Hematopoietic multipotent progenitor cell (in vitro differentiated cells): ENCODE results near the gene SFSWAP. TPM values are rescaled to one million over a fixed set of nuclear protein-coding genes. Genes with fewer than 3 reads are reported as not detected.
"Not testable (repeated sequence)": the region's sequence is repeated elsewhere in the genome, so short reads cannot be mapped to it uniquely, and the experiment has no call there.

Experiments used
- DNase-seq, 3 donors: peaks; one replicate each; pipeline ENCODE4 v3.0.0-alpha.2; 2011 to 2015; ENCODE audit warnings: low read depth in 2 of 3, low spot score in 2 of 3
- total RNA-seq: library from RNA; depleted of rRNA; stranded (reverse); fragments of >200 nt; gene quantifications from one replicate; pipeline ENCODE4 v1.2.3, GENCODE V29; 2012

Gene SFSWAP
- total RNA-seq, 1 donor: 81.1 TPM

DNA sequence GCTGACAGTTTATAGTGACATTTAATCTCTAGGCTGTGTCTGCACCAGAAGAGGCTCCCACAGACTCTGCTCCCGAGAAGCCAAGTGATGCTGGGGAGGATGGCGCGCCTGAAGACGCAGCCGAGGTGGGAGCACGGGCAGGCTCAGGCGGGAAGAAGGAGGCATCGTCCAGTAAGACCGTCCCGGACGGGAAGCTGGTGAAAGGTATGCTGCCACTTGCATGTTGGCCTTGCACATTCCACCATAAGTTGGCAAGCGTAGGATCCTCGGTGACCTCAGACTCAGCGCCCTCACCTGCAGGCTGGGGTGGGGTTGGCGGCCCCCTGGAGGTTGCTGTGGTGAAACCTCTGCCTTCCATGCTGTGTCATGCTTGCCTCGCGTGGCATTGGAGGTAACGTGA is 45.6 kb downstream of the SFSWAP start:
- DNase-seq: no peak

DNA sequence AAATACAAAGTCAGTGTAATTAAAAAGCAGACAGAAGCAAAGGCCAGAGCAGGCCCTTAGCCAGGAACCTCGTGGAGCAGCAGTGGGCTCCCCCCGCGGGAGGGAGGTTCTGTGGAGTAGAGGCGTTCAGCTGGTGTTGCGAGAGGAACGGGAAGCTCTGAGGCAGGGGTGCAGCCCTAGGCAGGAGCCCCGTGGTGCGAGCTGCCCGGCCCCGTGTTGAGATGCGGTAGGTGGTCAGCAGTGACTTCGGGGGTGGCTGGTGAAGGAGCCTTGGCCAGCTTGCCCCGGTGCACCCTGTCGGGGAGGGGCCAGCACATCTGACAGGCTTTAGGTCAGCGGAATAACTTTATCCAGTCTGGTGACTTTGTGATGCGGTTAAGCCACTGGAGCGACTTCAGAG is 46.2 kb downstream of the SFSWAP start:
- DNase-seq: no peak

DNA sequence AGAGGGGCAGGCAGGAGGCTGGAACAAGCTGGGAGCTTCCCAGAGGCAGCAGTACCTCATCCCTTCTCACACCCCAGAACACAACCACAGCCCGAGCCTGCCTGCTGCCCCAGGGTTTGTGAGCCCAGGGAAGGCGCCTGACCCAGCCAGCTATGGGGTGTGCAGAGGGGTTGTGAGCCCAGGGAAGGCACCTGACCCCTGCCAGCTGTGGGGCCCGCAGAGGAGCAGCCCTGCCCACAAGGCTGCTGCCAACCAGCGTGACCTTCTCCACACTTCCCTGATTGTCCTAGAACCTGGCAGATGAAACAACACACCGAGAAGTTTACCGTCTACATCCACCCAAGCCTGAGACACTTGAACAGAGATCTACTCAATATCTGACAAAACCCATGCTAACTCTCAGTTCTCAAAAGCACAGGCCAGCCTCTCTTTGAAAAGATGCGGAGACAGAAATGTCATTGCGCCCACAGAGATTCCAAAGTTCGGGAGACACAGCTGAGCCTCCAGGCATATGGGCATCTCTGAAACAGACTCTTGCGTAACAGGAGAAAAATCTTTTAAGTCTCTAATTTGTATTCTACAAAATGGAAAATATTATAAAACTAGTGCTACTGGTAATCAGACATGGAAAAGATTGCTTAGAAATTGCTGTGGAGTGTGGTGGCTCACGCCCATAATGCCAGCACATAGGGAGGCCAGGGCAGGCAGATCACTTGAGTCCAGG is 47.3 kb downstream of the SFSWAP start:
- DNase-seq: no peak

DNA sequence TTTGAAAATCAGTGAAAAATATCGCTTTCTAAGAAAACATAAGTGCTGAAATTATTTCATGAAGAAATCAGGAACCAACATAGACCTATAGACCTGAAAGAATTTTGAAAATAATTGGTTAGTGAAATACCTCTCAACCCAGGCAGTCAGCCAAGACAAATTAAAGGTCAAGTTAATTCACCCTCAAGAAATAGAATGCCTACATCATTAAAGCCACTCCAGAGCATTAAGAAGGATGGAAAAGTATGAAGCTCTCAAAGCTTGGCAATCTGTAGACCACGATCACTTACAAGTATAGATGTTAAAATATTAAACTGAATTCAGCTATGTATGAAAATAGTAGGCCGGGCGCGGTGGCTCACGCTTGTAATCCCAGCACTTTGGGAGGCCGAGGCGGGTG is 48.3 kb downstream of the SFSWAP start:
- DNase-seq: no peak

DNA sequence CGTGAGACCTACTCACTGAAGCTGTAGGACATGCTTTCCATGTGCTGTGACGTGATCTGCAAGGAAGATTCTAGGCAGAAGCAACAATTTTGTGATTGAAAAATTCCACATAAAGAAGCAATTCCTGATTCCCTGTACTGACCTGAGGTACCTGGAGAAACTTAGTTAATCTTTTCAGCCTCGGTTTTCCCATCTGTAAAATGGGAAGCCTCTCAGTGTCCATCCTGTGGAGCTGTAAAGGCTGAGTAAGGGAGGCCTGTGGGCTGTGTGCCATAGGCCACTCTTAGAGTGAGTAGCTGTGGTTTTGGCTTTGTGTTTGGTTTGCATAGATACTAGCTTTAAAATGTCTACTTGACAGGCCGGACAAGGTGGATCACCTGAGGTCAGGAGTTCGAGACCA is 50.7 kb downstream of the SFSWAP start:
- DNase-seq: no peak

DNA sequence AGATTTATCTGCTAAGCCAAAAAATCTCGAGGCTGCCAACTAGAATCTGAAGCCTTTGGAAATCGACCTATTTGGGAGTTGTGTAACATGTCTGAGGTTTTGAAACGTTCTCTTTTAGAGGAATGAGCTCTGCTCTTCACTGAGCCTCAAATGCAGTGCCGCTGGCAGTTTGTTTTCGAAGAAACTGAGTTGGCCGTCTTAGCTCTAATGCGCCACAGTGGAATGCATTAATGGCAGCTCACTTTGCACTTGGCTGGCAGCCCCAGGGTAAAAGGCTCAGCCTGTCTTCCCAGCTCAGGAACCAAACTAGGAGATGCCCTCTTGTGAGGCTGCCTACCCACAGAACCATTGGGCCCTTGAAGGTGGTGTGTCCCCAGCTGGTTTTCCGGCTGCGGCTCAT is 53.8 kb downstream of the SFSWAP start:
- DNase-seq: no peak

DNA sequence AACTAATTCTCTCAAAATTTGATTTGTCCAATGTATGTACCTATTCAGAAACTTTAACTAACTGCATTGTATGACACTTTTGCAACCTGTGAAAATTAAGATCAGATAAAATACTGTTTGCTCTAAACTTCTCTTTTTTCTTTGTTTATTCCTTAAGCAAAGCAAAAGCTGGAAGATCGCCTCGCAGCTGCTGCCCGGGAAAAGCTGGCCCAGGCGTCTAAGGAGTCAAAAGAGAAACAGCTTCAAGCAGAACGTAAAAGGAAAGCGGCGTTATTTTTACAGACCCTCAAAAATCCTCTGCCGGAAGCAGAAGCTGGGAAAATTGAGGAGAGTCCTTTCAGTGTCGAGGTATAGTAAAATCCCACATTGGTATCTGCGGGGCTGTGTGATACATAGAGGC is 55.1 kb downstream of the SFSWAP start:
- no peak for DNase-seq

DNA sequence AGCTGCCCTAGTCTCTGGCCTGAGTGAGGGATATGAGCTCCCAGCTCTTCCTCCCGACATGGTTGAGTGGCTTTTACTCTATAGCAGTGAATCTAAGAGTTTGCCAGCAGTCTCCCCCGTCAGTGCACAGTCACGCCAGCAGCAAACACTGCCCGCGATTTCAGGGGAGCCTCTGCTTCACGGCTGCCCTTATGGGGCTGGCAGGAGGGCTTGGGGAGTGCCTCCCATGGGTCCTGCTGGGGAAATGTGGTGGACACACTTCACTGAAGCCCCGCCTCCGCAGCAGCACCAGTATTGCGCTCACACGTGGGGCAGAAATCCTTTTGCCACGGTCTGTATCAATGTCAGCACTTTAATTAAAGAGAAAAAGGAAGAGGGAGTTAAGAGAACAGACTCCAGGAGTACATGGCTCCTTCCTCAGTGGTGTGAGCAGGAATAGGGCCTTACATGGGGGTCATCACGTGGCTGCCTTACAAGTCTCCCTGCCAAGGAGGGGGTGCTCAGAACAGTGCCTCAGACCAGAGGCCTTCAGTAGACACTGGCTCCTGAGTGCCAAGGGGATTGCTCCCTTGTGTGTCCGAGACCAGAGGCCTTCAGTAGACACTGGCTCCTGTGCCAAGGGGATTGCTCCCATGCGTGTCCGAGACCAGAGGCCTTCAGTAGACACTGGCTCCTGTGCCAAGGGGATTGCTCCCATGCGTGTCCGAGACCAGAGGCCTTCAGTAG is 55.7 kb downstream of the SFSWAP start:
- no peak for DNase-seq

DNA sequence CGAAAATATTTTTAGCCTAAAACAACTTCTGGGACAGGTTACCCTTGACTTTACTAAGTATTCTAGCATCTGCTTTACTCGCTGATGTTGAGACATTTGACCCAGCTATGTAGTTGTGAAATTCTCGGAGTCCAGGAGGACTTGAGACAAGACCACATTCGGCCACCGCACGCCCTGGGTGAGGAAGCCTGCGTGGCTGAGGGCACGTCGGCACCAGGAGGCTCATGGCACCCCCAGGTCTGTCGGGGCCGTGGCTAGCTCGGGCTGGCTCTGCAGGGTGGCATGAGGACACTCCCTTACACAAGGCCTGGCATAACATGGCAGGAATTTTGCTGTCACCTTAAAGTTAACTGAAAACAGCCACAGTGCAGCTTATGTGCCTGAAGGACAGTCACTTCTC is 59.2 kb downstream of the SFSWAP start:
- DNase-seq: no peak

DNA sequence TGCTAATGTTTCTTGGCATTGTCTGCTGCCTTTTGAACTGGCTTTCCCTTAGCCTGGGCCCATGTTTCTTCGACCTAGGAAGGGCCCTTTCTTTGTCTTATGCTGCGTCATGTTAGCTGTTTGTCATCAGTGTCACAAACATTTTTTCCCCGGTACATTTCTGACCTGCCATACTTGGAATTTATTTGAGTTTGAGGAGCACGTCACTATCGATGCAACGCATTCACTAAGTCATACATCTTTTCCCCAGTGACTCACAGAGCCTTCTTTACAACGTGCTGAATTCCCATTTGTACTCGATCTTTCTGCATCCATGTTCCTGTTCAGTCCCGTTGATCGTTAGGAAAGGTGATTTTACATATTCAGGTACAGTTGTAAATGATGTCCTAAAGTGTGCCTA is 61.1 kb downstream of the SFSWAP start:
- no peak for DNase-seq

DNA sequence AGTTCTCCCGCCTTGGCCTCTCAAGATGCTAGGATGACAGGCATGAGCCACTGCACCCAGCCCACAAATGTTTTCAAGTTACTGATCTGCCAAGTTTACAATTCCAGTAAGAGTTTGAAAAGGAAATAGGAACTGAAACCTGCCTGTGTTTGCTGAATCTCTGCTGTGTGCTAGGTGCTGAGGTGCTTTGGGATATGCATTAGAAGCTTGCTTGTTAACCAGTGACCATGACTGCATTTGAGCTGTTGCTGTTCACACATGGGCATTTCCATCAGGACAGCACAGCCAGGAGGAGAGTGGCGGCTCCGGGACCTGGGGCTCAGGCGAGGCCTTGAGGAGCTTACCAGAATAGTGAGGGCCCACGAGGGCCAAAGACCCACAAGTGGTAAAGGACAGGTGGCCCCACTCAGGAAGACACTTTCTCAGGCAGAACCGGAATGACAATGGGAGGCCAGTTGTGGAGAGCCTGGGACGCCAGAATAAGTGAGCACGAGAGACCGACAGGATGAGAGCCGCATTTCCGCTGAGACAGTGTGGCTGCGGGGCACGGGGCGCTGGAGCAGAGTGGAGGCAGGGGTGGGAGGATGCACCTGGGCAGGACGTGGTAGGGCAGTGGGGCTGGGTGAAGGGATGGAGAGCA is 62.8 kb downstream of the SFSWAP start:
- peak in 2 of 3 donors; percentile 35 to 56 for DNase-seq

DNA sequence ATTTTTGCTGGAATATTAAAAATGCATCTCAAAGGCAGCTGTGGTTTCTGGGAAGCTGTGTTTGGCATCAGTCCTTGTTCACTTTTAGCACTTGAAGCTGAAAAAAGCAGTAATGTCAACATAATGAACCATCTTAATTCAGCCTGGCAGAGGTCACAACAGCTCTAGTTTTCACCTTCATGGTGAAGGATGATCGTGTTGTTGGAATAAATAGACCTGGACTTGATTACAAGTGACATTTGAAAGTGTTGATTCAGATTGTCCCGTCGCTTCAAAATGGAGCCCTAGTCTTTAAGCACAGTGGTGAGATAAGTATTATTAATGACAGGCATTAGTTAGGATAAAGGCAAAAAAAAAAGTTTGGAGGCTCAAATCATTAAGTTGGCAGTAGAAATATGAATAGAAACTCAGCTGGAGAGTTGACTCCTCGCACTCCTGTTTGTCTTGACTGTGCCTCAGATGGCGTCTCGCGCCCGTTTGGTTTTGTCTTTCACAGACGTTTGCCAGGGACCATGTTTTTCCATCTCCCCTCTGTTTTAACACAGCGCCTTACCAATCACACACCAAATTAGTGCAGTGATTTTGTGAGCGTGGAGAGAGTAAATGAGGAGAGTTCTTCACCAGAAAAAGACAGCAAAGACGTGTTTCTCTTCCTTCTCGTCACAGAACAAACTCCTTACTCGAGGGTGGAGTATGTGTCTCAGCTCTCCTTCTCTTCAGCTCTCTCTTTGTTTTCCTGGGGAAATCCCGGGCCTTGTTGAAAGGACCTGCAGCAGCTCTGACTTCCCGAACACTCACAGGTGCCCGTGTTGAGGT is 63.9 kb downstream of the SFSWAP start:
- no peak for DNase-seq

DNA sequence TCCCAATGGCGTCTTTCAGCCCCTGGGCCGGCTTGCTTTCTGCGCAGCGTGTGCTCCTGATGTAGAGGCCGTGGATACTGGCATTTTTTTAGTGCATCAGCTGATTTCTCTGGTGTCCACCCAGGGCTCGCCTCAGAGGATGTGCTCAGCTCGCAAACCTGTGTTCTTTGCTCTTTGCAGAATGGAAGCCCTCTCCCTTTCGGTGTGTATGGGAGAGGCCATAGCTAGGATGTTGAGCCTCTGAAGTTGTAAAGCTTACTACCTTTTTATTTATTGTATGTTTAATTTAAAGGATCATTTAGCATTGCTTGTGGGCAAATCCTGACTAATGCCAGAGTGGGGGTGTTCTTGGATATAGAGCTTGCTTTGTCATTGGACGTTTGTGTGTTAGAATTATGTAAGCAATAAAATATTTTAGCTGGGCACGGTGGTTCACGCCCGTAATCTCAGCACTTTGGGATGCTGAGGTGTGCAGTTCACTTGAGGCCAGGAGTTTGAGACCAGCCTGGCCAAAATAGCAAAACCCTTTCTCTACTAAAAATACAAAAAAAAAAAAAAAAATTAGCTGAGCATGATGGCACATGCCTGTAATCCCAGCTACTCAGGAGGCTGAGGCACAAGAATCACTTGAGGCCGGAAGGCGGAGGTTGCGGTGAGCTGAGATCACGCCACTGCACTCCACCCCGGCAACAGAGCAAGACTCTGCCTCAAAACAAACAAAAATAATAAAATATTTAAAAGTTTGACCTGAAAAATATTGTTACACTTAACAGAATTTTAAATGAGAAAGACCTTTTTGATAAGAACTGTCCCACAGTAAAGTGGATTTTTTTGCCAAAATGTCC is 64.7 kb downstream of the SFSWAP start:
- no peak for DNase-seq

DNA sequence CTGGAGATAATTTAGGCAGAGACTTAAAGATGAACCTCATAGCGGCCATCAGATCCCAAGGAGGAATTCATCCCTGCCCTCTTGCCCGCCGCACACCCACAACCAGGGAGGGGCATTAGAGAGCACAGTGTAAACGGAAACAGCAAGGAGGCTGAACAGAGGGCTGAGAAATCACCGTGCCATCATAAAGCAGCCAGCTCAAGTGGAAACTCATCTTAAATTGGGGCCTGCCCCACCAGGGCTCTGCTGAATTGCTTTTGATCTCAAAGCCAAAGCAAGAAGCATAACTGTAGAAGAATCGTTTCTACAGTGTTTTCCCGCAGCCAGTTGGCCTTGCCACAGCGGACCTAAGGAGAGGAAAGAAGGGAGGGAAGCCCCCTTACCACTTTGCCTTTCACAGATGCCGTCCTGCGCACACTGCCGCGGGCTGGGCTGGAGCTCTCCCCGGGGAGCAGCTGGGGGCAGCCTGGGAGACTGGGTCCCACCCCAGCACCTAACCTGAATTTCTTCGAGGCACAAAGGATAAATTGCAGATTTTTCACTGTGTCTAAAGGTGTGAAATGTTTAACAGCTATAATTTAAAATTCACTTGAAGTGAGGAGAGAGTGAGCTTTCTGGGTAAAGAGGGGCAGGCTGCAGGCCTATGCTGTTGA is 65.5 kb downstream of the SFSWAP start:
- DNase-seq: no peak

DNA sequence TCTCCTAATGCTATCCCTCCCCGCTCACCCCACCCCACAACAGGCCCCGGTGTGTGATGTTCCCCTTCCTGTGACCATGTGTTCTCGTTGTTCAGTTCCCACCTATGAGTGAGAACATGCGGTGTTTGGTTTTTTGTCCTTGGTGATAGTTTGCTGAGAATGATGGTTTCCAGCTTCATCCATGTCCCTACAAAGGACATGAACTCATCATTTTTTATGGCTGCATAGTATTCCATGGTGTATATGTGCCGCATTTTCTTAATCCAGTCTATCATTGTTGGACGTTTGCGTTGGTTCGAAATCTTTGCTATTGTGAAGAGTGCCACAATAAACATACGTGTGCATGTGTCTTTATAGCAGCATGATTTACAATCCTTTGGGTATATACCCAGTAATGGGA is 66.4 kb downstream of the SFSWAP start:
- DNase-seq: not testable (repeated sequence)

DNA sequence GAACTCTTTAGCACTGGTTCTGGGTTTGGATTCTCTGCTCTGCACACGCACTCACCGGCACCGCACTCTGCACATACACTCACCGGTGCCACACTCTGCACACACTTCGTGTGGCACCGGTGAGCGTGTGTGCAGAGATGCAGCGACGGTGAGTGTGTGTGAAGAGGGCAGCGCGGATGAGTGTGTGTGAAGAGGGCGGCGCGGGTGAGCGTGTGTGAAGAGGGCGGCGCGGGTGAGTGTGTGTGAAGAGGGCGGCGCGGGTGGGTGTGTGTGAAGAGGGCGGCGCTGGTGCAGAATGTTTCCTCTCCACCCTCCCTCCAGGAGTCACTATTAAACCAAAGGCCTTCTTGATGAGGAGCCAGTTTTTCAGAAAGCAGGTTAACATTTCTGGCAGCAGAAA is 68.1 kb downstream of the SFSWAP start:
- DNase-seq: no peak

DNA sequence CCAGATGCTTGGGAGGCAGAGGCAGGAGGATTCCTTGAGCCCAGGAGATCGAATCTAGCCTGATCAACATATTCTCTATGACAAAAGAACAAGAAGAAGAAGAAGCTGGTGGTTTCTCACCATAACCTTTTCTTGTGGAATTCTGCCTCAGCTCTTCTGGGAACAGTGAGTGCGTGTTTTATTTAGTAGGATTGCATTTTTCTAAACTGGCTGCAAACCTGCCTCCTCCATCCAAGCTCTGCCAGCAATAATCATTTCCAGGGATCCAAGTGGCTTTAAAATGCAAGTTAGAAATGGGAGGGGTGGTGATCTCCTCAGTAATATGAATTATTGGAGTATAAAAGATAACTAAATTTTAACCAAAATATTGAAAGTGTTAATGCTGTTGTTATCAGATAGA is 71.2 kb downstream of the SFSWAP start:
- DNase-seq: no peak

DNA sequence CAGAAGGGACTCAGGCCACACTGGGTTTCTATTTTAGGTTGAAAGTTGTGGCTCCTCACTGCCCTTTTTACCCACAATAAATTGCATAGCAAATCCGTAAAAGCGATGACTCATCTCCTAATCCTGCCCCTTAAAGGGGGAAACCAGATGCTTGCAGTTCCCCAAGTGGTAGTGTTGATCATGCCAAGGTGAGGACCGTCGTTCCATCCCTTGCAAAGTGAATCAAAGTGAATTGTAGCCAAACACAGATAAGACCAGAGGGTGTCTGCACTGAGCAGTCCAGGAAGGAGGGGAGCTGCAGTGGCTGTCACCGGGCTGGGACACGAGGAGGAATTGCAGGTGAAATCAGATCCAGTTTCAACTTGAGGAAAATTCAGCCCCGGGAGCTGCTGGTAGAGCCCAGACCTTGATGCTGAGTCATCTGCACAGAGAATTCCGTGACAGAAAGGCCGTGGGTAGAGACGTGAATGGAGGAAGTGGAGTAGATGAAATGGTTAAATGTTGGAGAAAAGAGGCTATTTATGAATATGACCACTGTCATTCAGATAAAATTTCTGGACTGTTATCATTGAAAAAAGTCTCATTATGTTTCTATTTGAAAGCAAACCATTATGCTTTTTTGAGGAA is 73.1 kb downstream of the SFSWAP start:
- DNase-seq: peak in 2 of 3 donors; percentile 65 to 75
